Left ventricle myocardium inferior (tissue), 1 donor: ENCODE measurements around the gene ANAPC2. TPM values are rescaled to one million over a fixed set of nuclear protein-coding genes. Genes with fewer than 3 reads are reported as not detected.

Source experiments
- DNase-seq: peaks from one replicate; pipeline ENCODE4 v3.0.0-alpha.2; 2020
- H3K27ac ChIP-seq: fragments of 200-600 bp; replicated peaks from 2 replicates; pipeline ENCODE4 v1.8.0; 2021
- H3K27me3 ChIP-seq: fragments of 200-600 bp; 2 replicates; pipeline ENCODE4 v1.8.0; 2021; ENCODE audit warnings: low read depth
- H3K36me3 ChIP-seq: fragments of 200-600 bp; 2 replicates; pipeline ENCODE4 v1.8.0; 2021
- H3K4me1 ChIP-seq: fragments of 200-600 bp; 2 replicates; pipeline ENCODE4 v1.8.0; 2021
- H3K4me3 ChIP-seq: fragments of 200-600 bp; 2 replicates; pipeline ENCODE4 v1.8.0; 2021; ENCODE audit warnings: mild to moderate bottlenecking, moderate library complexity
- H3K9me3 ChIP-seq: fragments of 200-600 bp; replicated peaks from 2 replicates; pipeline ENCODE4 v1.8.0; 2021
- CTCF ChIP-seq: fragments of 200-600 bp; IDR thresholded peaks from 2 replicates; pipeline ENCODE4 v1.8.0; 2021; ENCODE audit warnings: antibody characterized with exemption, mild to moderate bottlenecking, borderline replicate concordance
- intact Hi-C: fragments of 100-400 bp; cut with micrococcal nuclease; formaldehyde crosslinking; loops from one replicate; pipeline ENCODE4 v1.11.0; 2022
- total RNA-seq: library from RNA; stranded (reverse); fragmentation: NEBNext Ultra II Directional; extraction: Animal tissue kit (Norgen Biotek cat#: 25700); gene quantifications from one replicate; pipeline ENCODE4 v1.2.1, GENCODE V29; 2021
- donor health status: DM: no; HTN: yes; CAD: no; lungs with severe emphysema.

ANAPC2 gene
- total RNA-seq, 1 donor from 2014 or later = 34.7 TPM

DNA sequence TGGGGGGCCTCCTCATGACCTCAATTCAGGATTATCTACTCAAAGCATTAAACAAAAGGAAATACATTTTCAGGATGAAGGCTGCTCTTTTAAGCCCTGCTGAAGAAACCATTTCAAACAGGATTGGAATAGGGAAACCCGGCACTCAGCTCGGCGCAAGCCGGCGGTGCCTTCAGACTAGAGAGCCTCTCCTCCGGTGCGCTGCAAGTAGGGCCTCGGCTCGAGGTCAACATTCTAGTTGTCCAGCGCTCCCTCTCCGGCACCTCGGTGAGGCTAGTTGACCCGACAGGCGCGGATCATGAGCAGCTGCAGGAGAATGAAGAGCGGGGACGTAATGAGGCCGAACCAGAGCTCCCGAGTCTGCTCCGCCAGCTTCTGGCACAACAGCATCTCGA lies 16.4 kb upstream of the ANAPC2 start:
- peak overlapping the region; percentile 94 for H3K27ac ChIP-seq
- no peaks in the 10 kb centered on the region for H3K9me3 ChIP-seq
- DNase-seq = no peak
- H3K4me1 ChIP-seq = peaks cover 63% of the 10 kb centered on the region
- H3K36me3 ChIP-seq = no peaks in the 10 kb centered on the region
- no peak for TF ChIP-seq CTCF
- no peaks in the 10 kb centered on the region for H3K27me3 ChIP-seq
- intact Hi-C loops = no loop called here
- H3K4me3 ChIP-seq = peak overlapping the region; percentile 91

DNA sequence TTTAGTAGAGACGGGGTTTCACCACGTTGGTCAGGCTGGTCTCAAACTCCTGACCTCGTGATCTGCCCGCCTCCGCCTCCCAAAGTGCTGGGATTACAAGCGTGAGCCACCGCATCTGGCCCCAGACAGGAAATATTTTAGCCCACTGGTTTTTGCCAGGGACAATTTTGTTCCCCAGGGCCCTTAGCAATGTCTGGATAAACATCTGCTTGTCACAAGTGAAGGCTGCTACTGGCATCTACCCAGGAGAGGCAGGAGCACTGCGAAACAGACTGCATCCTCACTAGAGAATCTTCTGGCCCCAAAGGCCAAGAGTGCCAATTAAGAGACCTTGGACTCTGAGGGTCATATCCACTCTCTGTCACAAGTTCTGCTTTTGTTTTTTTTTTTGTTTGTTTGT lies 14.6 kb upstream of the ANAPC2 start:
- Histone ChIP-seq H3K36me3 (no peaks in the 10 kb centered on the region), H3K4me3 (peak overlapping the region; percentile 91), H3K27ac (no peak overlapping the region), H3K4me1 (peaks cover 80% of the 10 kb centered on the region), H3K9me3 (no peaks in the 10 kb centered on the region), H3K27me3 (no peaks in the 10 kb centered on the region)
- DNase-seq = no peak
- intact Hi-C loops = no loop called here
- no peak for TF ChIP-seq CTCF

GRCh38 chr9:137201205-137201868 lies 13.0 kb upstream of the ANAPC2 start:
- H3K27me3 ChIP-seq = no peaks in the 10 kb centered on the region
- TF ChIP-seq CTCF = no peak
- no peaks in the 10 kb centered on the region for H3K9me3 ChIP-seq
- DNase-seq = no peak
- peaks cover 89% of the 10 kb centered on the region for H3K4me1 ChIP-seq
- no peaks in the 10 kb centered on the region for H3K36me3 ChIP-seq
- intact Hi-C loops = no loop called here
- H3K27ac ChIP-seq = peak overlapping the region; percentile 98
- H3K4me3 ChIP-seq = peak overlapping the region; percentile 83

DNA sequence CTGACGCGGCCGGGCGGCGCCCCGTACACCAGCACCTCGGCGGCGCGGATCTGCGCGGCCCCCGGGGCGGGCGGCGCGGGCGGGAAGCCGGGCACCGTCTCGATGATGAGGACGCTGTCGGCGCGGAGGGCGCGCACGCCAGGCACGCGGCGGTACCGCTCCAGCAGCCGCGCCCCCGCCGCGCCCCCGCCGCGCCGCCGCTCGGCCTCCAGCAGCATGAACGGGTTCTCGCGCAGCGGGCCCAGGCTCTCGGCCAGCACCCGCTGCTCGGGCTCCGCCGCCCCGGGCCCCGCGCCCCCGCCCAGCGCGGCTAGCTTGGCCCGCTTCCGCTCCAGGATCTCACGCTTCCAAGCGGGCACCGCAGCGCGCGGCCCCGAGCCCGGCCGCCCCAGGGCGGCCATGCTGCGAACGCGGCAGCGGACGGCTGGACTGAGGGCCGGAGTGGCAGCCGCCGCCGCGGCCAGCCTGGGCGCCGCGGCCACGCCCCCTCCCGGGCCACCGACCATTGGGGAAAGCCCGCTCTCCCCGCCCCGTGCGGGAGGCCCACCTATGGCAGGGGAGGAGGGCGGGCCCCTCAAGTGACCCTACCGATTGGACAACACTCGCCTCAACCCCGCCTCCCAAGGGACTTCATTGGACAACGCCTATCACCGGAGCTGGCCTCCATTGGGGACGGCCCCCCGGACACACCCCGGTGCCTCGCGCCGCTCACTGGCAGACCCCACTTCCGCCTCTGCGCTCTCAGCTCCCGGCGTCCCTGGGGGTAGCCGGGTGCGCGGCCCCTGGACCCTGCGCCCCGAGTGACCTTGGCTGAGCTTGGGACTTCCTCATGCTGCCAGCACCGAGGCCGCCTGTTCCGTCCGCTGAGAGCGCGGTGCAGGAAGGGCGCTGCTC lies 12.2 kb upstream of the ANAPC2 start, which contains the start of gene TPRN:
Gene TPRN, minus strand, starts transcription at position 431 of the 894 bp plus-strand sequence. Its CDS starts 30 bp downstream, at position 401.
- TF ChIP-seq CTCF = no peak
- intact Hi-C loops = no loop called here
- peaks cover 89% of the 10 kb centered on the region for H3K4me1 ChIP-seq

DNA sequence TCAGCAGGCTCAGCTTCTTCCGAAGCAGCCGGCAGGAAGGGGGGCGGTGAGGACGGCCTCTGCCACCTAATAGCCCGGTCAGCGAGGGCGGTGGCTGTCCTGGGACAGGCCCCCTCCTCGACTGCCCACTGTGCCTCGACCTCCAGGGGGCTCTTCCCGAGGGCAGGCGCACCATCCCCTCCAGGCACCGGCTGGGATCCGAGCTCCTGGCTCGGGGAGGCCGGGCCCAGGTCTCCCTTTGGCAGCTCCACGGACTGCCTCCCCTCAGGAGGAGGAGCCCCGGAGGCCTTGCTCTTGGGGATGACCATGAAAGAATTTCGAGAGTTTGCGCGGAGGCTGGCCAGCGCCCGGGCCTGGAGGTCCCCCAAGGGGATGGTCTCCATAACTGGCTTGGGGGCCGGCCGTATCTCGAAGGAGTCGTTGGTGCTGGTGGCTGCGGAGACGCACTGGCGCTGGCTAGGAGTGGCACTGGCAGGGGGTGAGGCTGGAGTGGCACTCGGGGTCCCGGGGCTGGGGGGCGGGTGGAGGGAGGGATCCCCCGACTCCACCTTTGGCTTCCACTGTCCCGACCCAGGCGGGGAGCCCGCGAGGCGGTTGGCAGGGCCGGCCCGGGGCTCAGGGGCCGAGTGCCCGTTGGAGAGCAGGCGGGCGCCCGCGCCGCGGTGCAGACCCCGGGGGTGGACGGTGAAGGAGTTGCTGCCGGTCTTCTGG lies 11.2 kb upstream of the ANAPC2 start:
- no peak for TF ChIP-seq CTCF
- H3K4me1 ChIP-seq = peaks cover 91% of the 10 kb centered on the region
- intact Hi-C loops = no loop called here

More for the DNA sequence above, 12.2 kb upstream of the ANAPC2 start, which contains the start of gene TPRN:
- Histone ChIP-seq H3K4me3 (peak within 1 kb of the TSS; percentile 83), H3K9me3 (no peaks in the 10 kb centered on the region), H3K27ac (peak within 1 kb of the TSS; percentile 98), H3K27me3 (no peaks in the 10 kb centered on the region), H3K36me3 (no peaks in the 10 kb centered on the region)
- DNase-seq = peak; percentile 100

More for the DNA sequence above, 11.2 kb upstream of the ANAPC2 start:
- Histone ChIP-seq H3K4me3 (peak overlapping the region; percentile 83), H3K27me3 (no peaks in the 10 kb centered on the region), H3K9me3 (no peaks in the 10 kb centered on the region), H3K36me3 (no peaks in the 10 kb centered on the region), H3K27ac (peak overlapping the region; percentile 92)
- DNase-seq = no peak
